Measurements from ENCODE around the gene NADSYN1. TPM values are rescaled to one million over a fixed set of nuclear protein-coding genes. Genes with fewer than 3 reads are reported as not detected.
A peak's percentile ranks its signal among the peaks of the same experiment; 100 is the strongest.

NADSYN1 gene
- total RNA-seq, 1 donor from 2014 or later = 68.9 TPM

- DNase-seq (ENCODE audit: low read depth) = peak; percentile 30
These were observed 1.3 kb upstream of the NADSYN1 start for GRCh38 chr11:71451596-71452198.

GRCh38 chr11:71452199-71453036, 585 bp upstream of the NADSYN1 start:
- peak; percentile 27 for DNase-seq (ENCODE audit: low read depth)

GRCh38 chr11:71453918-71454304, 908 bp downstream of the NADSYN1 start:
- DNase-seq (ENCODE audit: low read depth) = no peak

DNA sequence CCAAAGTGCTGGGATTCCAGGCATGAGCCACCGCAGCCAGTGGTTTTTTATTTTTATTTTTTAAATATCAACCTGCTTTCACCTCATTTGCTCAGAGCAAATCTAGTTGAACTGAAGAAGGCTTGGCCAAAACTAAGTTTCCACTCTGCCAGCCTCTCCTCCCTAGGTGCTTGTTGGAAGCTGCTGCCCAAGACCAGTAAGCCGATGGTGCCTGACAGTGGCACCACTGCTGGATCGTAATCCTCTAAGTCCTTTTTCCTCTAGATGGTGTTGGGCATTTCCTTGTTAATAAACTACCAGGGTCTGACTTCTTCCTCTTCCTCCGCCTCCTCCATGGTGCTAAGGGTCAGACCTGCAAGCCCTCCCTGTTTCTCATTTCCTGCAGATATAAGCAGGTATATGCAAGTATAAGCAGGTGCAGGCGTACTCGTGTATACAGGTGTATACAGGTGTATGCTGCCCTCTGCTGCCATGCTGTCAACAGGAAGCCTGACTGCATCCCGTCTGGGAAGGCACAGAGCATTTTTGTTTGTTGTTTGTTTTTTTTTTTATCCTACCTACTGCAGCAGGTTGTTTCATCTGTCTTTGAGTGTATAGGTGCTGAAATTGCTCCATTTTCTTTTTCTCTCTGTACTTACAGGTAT, 1.6 kb downstream of the NADSYN1 start:
- no peak for DNase-seq (ENCODE audit: low read depth)

DNA sequence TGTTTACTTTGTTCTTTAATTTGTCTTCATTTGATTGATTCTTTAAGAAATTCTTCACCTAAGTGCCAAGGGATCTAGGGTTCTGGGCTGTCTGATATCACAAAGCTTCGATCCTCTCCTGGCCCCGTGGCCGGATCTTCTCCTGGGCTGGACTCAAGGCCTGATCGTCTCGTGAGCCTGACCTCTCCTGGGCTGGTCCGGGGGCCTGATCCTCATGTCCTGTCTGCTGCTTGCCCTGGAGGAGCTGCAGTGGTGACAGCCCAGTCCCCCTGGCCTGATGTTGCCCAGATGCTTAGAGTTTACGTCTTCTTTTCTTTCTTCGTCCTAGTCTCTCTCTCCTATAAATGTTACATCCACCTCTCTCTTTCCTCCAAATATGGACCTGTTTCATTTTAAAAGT, 3.3 kb downstream of the NADSYN1 start:
- DNase-seq (ENCODE audit: low read depth) = no peak

DNA sequence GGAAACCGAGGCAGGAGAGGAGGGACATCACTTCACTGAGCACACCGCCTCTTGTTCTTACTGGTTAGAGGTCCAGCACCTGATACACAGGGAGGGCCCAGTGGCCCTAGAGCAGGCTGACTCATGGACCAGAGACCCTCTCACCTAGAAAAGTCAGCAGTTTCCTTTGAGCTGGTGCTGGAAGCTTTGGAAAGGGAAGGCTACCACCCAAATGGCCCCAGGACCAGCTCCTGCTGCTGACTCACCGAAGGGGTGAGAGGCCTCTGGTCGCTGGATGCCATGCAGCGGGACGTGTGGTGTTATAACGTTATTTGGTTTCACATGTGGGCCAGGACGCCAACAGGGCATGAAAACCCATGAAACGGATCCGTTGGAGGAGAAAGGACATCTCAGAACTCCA, 3.8 kb downstream of the NADSYN1 start:
- DNase-seq (ENCODE audit: low read depth) = no peak

DNA sequence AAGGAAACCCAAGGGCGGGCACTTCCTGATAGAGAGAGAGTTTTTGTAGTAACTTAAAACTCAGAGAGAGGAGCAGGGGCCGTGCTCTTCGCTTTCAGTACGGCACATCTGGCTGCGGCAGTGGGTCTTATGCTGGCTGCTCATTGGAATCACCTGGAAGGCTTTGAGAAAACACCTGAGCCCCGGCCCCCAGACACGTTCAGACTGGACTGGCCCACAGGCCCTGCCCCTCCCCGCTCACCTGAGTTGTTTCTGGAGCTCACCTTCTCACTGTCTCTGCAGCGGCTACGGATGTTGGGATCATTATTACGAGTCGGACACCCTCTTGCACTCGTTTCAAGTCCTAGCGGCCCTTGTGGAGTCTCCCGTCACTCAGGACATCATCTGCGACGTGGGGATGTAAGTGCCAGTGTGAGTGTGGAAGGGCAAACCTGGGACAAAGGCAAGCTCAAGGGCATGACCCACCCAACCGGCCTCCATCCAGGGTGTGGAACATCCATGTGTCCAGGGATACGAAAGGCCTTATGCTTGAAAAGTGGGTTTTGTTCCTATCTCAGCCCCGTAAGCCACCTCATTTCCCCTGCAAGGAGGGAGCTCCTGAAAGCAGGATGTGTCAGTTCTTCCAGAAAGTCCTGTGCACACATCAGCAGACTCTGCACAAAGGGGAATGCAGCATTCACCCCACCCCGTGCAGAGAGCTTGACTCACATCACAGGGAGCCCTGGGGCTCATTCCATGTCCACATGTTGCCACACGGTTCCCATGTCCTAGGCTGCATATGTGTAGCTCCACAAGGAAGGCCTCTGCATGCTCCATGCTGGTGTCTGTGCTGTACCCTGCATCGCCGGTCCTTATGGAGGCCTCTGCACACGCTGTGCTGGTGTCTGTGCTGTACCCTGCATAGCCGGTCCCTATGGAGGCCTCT, 5.4 kb downstream of the NADSYN1 start:
- DNase-seq (ENCODE audit: low read depth) = no peak

DNA sequence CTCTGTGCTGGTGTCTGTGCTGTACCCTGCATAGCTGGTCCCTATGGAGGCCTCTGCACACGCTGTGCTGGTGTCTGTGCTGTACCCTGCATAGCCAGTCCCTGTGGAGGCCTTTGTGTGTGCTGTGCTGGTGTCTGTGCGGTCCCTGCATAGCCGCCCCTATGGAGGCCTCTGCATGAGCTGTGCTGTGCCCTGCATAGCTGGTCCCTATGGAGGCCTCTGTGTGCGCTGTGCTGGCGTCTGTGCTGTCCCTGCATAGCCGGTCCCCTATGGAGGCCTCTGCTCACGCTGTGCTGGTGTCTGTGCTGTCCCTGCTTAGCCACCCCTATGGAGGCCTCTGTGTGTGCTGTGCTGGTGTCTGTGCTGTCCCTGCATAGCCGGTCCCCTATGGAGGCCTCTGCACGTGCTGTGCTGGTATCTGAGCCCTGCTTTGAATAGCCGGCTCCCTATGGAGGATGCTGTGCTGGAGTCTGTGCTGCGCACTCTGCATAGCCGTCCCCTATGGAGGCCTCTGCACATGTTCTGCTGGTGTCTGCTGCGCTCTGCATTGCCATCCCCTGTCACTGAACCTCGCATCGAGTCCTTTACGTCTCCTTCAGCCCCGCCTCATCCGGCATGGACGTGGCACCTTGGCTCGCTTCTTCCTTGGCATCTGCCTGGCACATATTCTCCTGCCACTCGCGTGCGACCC, 6.2 kb downstream of the NADSYN1 start:
- no peak for DNase-seq (ENCODE audit: low read depth)

DNA sequence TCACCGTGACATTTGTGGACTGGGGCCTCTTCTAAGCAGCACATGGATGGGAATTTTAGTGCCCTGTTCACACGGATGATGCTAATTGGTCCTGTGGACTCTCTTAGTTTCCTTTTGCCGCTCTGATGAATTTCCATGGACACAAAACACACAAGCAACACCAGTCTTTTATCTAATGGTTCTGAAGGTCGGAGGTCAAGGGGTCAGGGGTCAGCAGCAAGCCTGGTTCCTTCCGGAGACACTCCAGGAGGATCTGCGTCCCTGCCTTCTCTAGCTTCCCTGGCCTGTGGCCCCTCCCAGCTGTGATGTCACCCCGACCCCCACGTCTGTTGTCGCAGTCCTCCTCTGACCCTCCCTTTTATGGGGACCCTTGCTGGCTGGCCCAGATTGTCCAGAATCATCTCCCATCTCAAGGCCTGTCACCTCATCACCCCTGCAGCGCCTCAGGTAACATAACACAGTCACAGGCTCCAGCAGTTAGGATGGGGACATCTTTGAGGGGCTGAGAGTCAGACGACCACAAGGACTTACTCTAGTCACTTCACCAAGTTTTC, 6.8 kb downstream of the NADSYN1 start:
- no peak for DNase-seq (ENCODE audit: low read depth)

DNA sequence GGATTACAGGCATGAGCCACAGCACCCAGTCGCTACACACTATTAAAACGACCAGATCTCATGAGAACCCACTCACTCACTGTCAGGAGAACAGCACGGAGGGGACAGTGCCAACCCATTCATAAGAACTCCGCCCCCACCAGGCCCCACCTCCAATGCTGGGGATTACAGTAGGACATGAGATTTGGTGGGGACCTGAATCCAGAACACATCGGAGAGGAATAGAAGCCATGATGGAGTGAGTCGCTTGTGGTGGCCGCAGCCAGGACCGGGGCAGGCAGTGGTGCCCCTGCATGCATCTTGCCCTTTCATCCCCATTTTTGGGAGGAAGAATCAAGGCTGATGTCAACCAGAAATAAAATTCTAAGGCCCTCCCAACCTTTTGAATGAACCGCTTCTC, 8.7 kb downstream of the NADSYN1 start:
- no peak for DNase-seq (ENCODE audit: low read depth)

GRCh38 chr11:71462726-71463125, 9.7 kb downstream of the NADSYN1 start:
- no peak for DNase-seq (ENCODE audit: low read depth)

GRCh38 chr11:71463331-71464211, 10.6 kb downstream of the NADSYN1 start:
- no peak for DNase-seq (ENCODE audit: low read depth)

DNA sequence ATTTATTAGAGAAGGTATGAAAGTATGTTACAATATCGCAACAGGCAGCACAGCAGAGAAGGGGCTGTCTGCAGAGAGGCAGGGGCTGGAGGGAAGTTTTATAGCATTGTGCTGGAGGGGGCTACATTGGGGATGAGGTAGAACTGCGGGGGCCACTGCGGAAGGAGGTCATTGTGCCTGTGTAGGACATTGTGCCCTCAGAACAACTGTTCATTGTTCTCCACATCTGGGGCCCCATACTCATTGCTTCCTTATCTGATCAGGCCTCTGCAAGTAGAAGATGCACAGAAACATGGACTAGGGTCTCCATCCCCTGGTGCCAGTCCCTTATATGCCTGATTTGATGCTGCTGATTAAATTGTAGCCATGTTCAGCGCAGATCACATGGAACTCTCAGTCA, 12.1 kb downstream of the NADSYN1 start:
- DNase-seq (ENCODE audit: low read depth) = no peak

GRCh38 chr11:71466358-71466757, 13.4 kb downstream of the NADSYN1 start:
- no peak for DNase-seq (ENCODE audit: low read depth)

DNA sequence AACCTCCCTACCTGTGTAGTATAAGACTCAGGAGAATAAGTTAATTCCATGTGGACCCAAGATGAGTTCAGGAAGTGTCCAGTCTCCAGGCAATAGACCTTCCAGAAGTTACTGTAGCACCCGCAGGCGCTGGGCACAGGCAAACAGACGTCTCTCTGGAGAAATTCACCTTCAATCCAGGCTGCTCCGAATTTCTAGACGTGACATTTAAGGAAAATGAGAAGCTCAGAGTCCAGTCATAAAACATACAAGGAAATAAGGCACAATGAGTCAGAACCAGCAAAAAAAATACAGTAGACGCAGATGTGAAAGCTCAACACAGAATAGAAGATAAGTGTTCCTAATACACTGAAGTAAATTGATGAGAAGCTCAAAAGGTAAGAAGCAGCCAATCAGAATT, 14.2 kb downstream of the NADSYN1 start:
- no peak for DNase-seq (ENCODE audit: low read depth)

DNA sequence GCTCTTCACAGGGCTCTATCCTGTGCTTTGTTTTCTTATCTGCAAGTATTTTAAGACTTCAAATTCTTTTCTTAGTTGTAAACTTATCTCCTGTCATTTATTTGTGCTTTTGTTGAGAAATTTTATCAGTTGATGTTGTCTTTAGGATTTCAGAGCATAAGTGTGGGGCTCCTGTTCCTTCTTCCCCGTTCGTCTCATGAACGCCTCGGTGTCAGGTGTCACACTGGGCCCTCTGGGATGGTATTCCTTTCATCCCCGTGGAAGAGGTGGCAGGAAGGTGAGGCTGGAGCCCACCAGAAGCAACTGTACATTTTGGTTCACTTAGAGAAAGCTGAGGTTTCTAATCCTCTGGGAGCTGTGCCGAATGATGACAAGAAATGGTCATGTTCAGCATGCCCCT, 17.9 kb downstream of the NADSYN1 start:
- DNase-seq (ENCODE audit: low read depth) = no peak

GRCh38 chr11:71472357-71472885, 19.4 kb downstream of the NADSYN1 start:
- no peak for DNase-seq (ENCODE audit: low read depth)

DNA sequence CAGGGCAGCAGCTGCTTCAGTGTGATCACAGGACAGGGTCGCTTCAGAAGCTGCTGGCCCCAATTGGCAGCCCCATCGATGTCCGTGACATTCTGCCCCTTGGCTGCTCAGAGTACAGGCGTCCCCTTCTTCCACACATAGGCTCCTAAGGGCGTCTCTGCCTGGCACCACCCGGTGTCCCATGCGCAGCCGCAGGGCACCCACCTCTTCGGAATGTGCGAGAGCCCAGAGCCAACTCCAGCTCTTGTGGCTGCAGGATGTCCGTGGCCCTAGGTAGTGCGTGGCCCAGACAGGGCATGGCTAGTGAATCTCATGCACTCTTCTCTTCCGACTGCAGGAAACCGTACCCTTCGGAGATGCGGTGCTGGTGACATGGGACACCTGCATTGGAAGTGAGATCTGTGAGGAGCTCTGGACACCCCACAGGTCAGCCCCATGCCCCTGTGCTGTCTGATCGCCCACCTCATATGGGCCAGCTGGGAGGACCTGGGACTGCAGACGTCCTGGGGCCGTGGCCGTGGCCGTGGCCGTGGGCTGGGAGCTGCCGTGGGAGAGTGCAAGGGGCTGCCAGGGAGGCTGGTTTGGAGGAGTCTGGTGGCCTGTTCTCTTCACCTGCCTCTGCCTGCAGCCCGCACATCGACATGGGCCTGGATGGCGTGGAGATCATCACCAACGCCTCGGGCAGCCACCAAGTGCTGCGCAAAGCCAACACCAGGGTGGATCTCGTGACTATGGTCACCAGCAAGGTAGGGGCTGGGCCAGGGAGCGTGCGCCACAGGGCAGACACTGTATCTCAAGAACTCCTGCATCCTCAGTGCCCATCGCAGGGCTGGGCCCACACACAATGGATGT, 20.2 kb downstream of the NADSYN1 start:
- DNase-seq (ENCODE audit: low read depth) = no peak

- DNase-seq (ENCODE audit: low read depth) = no peak
These were observed 20.7 kb downstream of the NADSYN1 start for GRCh38 chr11:71473793-71474080.
